WTC11 (cell line): Measurements from ENCODE around the gene MROH2B.

Source experiments
- CBFB ChIP-seq: sonication (generic); formaldehyde crosslinking; IDR thresholded peaks from 2 replicates; pipeline ENCODE4 v1.8.1; 2022; ENCODE audit warnings: mild to moderate bottlenecking, low read depth, missing genetic modification reagents
- CREB1 ChIP-seq: sonication (generic); formaldehyde crosslinking; IDR thresholded peaks from 2 replicates; pipeline ENCODE4 v1.8.0; 2023; ENCODE audit warnings: mild to moderate bottlenecking, missing genetic modification reagents
- CREM ChIP-seq: sonication (generic); formaldehyde crosslinking; IDR thresholded peaks from 2 replicates; pipeline ENCODE4 v1.8.1; 2022; ENCODE audit warnings: mild to moderate bottlenecking, missing genetic modification reagents, moderate library complexity
- CTCF ChIP-seq: fragments of 200-600 bp; IDR thresholded peaks from 2 replicates; pipeline ENCODE4 v1.8.0; 2022; ENCODE audit warnings: antibody characterized with exemption
- ESRRA ChIP-seq: sonication (generic); formaldehyde crosslinking; IDR thresholded peaks from 2 replicates; pipeline ENCODE4 v1.8.1; 2022; ENCODE audit warnings: mild to moderate bottlenecking, missing genetic modification reagents, borderline replicate concordance
- FOXP1 ChIP-seq: sonication (generic); formaldehyde crosslinking; IDR thresholded peaks from 2 replicates; pipeline ENCODE4 v1.8.0; 2022; ENCODE audit warnings: missing genetic modification reagents, mild to moderate bottlenecking, moderate library complexity, borderline replicate concordance
- GABPB1 ChIP-seq: sonication (generic); formaldehyde crosslinking; IDR thresholded peaks from 2 replicates; pipeline ENCODE4 v1.8.1; 2023; ENCODE audit warnings: mild to moderate bottlenecking, missing genetic modification reagents
- IRF1 ChIP-seq: sonication (generic); formaldehyde crosslinking; IDR thresholded peaks from 2 replicates; pipeline ENCODE4 v1.8.0; 2023; ENCODE audit warnings: missing genetic modification reagents
- OVOL2 ChIP-seq: fragments of 250-450 bp; sonication (Bioruptor Pico); IDR thresholded peaks from 2 replicates; pipeline ENCODE4 v1.9.0; 2021; ENCODE audit warnings: mild to moderate bottlenecking, borderline replicate concordance
- RELA ChIP-seq: sonication (generic); formaldehyde crosslinking; IDR thresholded peaks from 2 replicates; pipeline ENCODE4 v1.8.1; 2022; ENCODE audit warnings: missing genetic modification reagents, mild to moderate bottlenecking, borderline replicate concordance
- SP1 ChIP-seq: sonication (generic); formaldehyde crosslinking; conservative IDR thresholded peaks from 2 replicates; pipeline ENCODE4 v1.8.1; 2022; ENCODE audit warnings: missing genetic modification reagents
- TF ChIP-seq, protein P1 (sequence below): sonication (generic); formaldehyde crosslinking; IDR thresholded peaks from 2 replicates; pipeline ENCODE4 v1.8.0; 2022; ENCODE audit warnings: missing genetic modification reagents
- TF ChIP-seq, protein P2 (sequence below): sonication (generic); formaldehyde crosslinking; IDR thresholded peaks from 2 replicates; pipeline ENCODE4 v1.8.0; 2022; ENCODE audit warnings: mild to moderate bottlenecking, missing genetic modification reagents
- TF ChIP-seq, protein P3 (sequence below): sonication (generic); formaldehyde crosslinking; IDR thresholded peaks from 2 replicates; pipeline ENCODE4 v1.8.1; 2022; ENCODE audit warnings: low read depth, mild to moderate bottlenecking, moderate library complexity, missing genetic modification reagents, borderline replicate concordance

GRCh38 chr5:40995801-40996586 is 75.1 kb downstream of the MROH2B start:
- TF ChIP-seq CTCF (no peak), FOXP1 (CRISPR knock-in tag) (no peak), ESRRA (CRISPR knock-in tag) (no peak), GABPB1 (no peak), IRF1 (CRISPR knock-in tag) (no peak), OVOL2 (CRISPR knock-in tag) (no peak), RELA (CRISPR knock-in tag) (no peak), CREM (CRISPR knock-in tag) (no peak), CREB1 (no peak), CBFB (no peak), SP1 (CRISPR knock-in tag) (no peak)
- TF ChIP-seq, protein P1, sequence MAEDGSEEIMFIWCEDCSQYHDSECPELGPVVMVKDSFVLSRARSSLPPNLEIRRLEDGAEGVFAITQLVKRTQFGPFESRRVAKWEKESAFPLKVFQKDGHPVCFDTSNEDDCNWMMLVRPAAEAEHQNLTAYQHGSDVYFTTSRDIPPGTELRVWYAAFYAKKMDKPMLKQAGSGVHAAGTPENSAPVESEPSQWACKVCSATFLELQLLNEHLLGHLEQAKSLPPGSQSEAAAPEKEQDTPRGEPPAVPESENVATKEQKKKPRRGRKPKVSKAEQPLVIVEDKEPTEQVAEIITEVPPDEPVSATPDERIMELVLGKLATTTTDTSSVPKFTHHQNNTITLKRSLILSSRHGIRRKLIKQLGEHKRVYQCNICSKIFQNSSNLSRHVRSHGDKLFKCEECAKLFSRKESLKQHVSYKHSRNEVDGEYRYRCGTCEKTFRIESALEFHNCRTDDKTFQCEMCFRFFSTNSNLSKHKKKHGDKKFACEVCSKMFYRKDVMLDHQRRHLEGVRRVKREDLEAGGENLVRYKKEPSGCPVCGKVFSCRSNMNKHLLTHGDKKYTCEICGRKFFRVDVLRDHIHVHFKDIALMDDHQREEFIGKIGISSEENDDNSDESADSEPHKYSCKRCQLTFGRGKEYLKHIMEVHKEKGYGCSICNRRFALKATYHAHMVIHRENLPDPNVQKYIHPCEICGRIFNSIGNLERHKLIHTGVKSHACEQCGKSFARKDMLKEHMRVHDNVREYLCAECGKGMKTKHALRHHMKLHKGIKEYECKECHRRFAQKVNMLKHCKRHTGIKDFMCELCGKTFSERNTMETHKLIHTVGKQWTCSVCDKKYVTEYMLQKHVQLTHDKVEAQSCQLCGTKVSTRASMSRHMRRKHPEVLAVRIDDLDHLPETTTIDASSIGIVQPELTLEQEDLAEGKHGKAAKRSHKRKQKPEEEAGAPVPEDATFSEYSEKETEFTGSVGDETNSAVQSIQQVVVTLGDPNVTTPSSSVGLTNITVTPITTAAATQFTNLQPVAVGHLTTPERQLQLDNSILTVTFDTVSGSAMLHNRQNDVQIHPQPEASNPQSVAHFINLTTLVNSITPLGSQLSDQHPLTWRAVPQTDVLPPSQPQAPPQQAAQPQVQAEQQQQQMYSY (CRISPR knock-in tag): no peak
- TF ChIP-seq, protein P2, sequence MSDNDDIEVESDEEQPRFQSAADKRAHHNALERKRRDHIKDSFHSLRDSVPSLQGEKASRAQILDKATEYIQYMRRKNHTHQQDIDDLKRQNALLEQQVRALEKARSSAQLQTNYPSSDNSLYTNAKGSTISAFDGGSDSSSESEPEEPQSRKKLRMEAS (CRISPR knock-in tag): no peak
- TF ChIP-seq, protein P3, sequence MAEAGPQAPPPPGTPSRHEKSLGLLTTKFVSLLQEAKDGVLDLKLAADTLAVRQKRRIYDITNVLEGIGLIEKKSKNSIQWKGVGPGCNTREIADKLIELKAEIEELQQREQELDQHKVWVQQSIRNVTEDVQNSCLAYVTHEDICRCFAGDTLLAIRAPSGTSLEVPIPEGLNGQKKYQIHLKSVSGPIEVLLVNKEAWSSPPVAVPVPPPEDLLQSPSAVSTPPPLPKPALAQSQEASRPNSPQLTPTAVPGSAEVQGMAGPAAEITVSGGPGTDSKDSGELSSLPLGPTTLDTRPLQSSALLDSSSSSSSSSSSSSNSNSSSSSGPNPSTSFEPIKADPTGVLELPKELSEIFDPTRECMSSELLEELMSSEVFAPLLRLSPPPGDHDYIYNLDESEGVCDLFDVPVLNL (CRISPR knock-in tag): no peak
